GM18508 (cell line): ENCODE results near the gene GUCY2D.
"Not testable (repeated sequence)": the region's sequence is repeated elsewhere in the genome, so short reads cannot be mapped to it uniquely, and the experiment has no call there.

Experiments
- ATAC-seq: cut with Tn5 transposase; IDR thresholded peaks from one replicate; pipeline ENCODE4 v1.9.1; 2021; ENCODE audit warnings: moderate number of reproducible peaks; ENCODE audit not compliant: insufficient read depth, unreplicated experiment

The GUCY2D gene

DNA sequence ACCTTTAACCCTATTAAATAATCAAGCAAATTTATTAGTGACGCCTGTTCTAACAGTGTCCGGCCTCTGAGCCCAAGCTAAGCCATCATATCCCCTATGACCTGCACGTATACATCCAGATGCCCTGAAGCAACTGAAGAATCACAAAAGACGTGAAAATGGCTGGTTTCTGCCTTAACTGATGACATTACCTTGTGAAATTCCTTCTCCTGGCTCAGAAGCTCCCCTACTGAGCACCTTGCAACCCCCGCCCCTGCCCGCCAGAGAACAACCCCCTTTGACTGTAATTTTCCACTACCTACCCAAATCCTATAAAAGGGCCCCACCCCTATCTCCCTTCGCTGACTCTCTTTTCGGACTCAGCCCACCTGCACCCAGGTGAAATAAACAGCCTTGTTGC, 59.4 kb downstream of the GUCY2D start:
- ATAC-seq, result not testable (repeated sequence)

DNA sequence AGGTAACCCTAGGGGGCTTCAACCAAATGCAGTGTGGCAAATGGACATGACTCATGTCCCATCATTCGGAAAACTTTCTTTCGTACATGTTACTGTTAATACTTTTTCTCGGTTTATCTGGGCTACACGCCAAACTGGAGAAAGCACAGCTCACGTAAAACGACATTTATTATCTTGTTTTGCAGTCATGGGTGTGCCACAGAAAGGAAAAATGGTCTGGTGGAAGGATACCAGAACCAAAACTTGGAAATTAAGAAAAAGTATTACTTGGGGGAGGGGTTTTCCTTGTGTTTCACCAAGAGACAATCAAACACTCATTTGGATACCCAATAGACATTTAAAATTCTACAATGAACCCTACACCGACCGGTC, 60.0 kb downstream of the GUCY2D start:
- ATAC-seq, result no peak

DNA sequence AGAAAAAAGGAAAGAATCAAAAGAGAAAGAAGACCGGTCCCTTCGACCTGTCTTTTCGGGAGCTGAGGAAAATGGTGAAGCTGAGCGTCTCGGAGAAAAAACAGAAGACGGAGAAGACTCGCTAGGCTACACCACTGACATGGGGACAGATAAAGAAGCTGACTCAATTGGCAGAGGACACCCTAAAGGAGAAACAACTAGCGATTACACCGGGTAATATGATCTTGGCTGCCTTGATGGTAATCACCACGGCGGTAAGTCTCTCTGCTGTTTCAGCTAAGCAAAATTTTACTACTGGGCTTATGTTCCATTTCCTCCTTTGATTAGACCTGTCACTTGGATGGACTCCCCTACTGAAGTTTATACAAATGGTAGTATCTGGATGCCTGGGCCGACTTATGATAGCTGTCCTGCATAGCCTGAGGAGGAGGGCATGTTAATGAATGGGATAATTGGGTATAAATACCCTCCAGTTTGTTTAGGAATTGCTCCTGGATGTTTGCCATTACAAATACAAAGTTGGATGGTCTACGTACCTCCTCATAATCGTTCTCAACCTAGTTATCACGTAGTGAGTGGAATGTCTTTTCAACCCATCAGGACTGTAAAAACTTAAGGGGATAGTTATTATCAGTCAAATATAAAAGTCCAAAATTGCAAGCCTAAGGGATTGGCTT, 60.5 kb downstream of the GUCY2D start:
- no peak for ATAC-seq

DNA sequence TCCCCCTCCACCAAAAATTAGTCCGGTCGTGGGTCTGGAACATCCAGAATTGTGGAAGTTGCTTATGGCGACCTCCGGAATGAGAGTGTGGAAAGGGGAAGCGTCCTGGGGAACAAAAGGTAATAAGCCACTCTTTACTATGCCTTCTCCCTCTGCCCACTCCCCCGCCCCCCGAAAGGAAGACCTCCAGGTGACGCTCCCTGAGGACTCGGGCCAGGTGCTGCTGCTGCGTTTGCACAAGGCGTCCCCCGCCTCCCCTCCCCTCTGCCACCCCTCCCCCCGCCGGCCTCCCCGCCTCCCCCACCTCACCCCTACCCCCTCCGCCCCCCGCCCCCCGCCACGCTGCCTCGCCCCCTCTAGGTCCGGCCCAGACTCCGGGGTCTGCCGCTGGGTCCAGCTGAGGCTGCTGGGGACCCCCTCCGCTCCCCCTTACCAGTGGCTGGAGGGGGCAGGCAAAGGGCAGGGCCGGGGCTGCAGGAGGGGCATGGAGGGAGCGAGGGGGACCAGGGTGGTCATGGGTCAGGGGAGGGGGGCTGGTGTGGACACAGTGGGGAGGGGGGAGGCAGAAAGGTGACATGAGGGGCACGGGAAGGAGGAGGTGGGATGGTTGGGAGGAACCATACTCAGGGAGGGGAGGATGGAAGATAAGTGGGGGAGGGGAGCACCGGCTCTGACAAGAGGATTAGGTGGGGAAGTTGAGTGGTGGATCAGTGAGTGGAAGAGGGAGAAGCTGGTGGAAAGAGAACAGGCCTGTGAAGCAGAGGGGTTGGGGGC, 61.5 kb downstream of the GUCY2D start:
- no peak for ATAC-seq

DNA sequence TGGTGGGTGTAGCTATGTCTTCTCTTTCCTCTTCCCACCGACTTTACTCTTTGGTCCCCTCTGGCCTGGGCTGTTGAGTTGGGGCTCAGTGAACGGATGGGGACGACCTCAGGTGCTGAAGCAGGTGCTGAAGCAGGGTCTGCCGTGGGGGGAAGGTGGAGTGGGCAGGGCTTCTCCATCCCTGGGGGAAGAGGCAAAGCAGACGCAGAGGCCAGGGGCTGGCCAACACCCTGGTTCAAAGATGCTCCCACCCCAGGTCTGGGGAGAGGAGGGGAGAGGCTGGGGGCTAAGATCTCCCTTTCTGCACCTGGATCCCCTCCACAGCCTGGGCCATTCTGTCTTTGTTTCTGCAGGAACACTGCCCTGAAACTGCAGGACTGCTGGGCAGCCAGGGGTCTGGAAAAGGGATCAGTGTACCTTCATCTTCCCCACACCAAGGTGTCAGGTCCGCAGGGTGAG, 62.2 kb downstream of the GUCY2D start:
- ATAC-seq, result no peak

DNA sequence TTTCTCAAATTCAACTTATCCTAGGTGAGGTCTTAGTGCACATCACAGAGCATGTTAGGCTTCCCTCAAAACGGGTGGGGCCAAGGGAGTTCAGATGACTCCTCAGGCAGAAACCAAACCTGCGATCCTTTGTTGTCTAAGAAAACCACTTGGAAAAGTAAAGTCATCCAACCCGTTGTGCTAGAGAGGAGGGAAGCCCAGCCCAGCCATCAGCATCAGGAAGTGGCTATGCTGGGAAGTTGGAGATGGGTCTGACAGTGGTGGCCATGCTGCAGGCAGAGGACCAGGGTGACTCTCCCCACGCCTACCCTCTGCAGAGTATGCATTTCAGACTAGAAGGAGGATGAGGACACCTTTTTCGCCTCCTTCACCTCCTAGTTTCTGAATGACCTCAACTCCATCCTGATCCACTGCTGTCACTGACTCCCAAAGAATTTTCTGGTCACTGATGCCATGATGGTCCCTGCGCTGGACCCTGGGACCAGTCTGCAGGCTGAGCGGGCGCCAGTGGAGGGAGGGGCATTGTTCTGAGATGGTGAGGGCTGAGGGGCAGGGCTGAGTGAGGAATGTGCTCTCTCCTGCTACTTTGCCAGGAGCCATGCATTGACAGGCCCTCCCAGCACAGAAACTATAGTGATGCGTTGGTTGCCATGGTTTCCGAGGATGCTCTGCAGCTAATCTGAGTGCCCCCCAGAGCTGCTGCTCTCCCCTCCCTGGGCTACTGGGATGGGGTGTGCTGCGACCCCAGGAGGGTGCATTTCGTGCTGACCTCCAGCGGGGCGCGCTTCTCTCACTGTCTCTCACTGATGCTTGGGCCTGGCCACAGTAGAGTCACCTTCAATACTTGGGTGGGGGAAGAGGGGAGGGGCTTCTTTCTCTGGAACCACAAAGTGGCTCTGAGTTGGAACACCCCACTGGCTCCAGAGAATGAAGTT, 64.7 kb downstream of the GUCY2D start:
- ATAC-seq, result no peak

DNA sequence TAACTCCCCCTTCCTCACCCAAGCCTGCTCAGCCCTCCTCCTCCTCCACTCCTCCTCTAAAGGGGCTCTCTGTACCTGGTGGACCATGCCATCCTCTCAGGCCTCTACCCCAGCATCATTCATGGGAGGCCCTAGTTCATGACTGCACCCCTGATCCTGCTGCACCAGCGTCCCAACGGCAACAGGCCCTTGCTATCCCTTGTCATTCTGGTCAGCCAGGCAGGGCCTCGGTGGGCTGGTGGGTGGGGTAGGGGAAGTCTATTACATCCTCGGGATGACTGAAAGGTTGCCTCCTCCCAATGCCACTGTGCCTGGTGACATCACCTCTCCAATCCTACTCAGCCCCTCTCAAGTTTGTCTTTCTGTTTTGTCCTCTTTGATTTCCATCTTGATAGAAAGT, 65.4 kb downstream of the GUCY2D start:
- no peak for ATAC-seq

DNA sequence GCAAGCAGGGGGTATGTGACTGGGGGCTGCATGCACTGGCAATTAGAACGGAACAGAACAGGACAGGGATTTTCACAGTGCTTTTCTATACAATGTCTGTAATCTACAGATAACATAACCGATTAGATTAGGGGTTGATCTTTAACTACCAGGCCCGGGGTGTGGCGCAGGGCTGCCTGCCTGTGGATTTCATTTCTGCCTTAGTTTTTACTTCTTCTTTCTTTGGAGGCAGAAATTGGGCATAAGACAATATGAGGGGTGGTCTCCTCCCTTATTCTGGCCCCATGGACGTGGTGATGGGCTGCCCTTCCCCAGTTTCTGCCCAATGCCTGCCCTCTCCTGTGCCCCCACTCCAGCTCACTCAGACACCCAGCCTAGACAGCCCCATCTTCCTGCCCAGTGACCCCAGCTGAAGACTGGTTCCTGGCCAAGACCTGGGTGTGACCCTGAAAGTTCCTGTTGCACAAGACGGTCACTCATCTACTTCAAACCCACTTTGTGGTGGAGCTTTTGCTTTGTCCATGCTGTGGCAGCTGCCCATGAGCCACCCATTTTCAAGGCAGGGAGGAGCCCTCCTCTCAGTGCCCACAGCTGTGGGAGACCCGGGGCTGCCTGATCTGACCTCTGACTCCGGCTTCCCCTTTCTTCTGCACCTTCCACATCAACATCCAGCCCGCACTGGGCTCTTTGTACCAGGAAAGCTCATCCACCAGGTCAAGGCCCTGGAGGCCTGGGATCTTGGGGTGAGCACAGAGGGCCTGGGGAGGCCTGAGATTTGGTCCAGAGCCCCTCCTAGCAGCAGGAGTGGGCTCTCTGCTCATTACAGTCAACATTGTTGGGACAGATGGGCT, 66.5 kb downstream of the GUCY2D start:
- no peak for ATAC-seq

DNA sequence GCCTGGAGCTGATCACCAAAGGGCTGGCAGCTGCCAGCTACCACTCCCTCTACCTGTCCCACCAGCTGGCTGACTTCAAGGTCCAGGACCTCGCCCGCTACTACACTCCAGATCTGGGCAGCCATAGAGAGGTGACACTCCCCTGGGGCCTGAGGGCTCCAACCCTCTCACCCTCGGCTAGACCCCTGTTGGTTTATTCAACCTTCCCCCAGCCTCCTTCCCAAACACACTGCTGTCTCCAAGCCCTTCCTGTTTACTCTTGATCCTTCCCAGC, 67.1 kb downstream of the GUCY2D start:
- ATAC-seq, result no peak
